Adrenal gland (tissue), 5 donors: ENCODE measurements around the gene HTR1A.

ENCODE experiments used
- CTCF ChIP-seq, 6 experiments: fragments of 450-650 bp in 4 of 6; fragments of 200-600 bp in 2 of 6; sonication (generic) in 1 of 6; IDR thresholded peaks; 1 replicate in 5 of 6; 2 replicates in 1 of 6; pipeline versions ENCODE4 v1.5.1 to v1.8.0; 2016 to 2021; ENCODE audit warnings: antibody characterized with exemption in 6 of 6, mild to moderate bottlenecking in 2 of 6, moderate library complexity in 1 of 6
- POLR2A ChIP-seq, 2 donors: fragments of 450-650 bp; IDR thresholded peaks; one replicate each; pipeline ENCODE4 v1.6.1; 2017; ENCODE audit warnings: antibody characterized with exemption in 2 of 2, mild to moderate bottlenecking in 2 of 2, moderate library complexity in 1 of 2
- donor health status: DM: no; HTN: no; CAD: no.

- TF ChIP-seq CTCF (IDR thresholded peaks at IDR 0.05) (no peak), POLR2A (IDR thresholded peaks at IDR 0.05) (no peak)
Observed at GRCh38 chr5:63923914-63924313, 38.3 kb downstream of the HTR1A start.
